Effector memory CD8-positive, alpha-beta T cell (primary cell): ENCODE measurements around the gene SRRM5.
A peak's percentile ranks its signal among the peaks of the same experiment; 100 is the strongest.
"Not testable (repeated sequence)": the region's sequence is repeated elsewhere in the genome, so short reads cannot be mapped to it uniquely, and the experiment has no call there.

Experiments used
- ATAC-seq: fragments of 150-1000 bp; cut with Tn5 transposase; replicated peaks from 2 replicates; pipeline ENCODE4 v1.10.0; 2021; ENCODE audit warnings: mild to moderate bottlenecking, moderate library complexity
- DNase-seq, 3 experiments: peaks; one replicate each; pipeline ENCODE4 v3.0.0; 2021
- H3K27ac Mint-ChIP-seq, 2 donors: one replicate each; pipeline ENCODE4 v1.8.0; 2022; ENCODE audit warnings: mild to moderate bottlenecking in 2 of 2, mixed read lengths in 2 of 2, moderate library complexity in 2 of 2
- H3K27me3 Mint-ChIP-seq, 2 donors: one replicate each; pipeline ENCODE4 v1.8.0; 2022; ENCODE audit warnings: mixed read lengths in 2 of 2
- H3K36me3 Mint-ChIP-seq: one replicate; pipeline ENCODE4 v1.8.0; 2022; ENCODE audit warnings: mild to moderate bottlenecking, moderate library complexity, mixed read lengths; ENCODE audit not compliant: insufficient read depth
- H3K4me1 Mint-ChIP-seq, 2 donors: one replicate each; pipeline ENCODE4 v1.8.0; 2022; ENCODE audit warnings: low read depth in 2 of 2, mixed read lengths in 2 of 2
- H3K4me3 Mint-ChIP-seq, 2 donors: one replicate each; pipeline ENCODE4 v1.8.0; 2022; ENCODE audit warnings: mild to moderate bottlenecking in 2 of 2, mixed read lengths in 2 of 2, moderate library complexity in 2 of 2
- H3K9me3 Mint-ChIP-seq, 2 donors: one replicate each; pipeline ENCODE4 v1.8.0; 2022; ENCODE audit warnings: mixed read lengths in 2 of 2

SRRM5 gene

GRCh38 chr19:43628646-43629326 is 16.9 kb downstream of the SRRM5 start:
- H3K9me3 Mint-ChIP-seq: no peaks in the 10 kb centered on the region
- ATAC-seq: no peak
- peaks cover 0 to 5% of the 10 kb centered on the region in 2 donors for H3K4me1 Mint-ChIP-seq
- H3K27me3 Mint-ChIP-seq: peaks cover 14 to 43% of the 10 kb centered on the region in 2 donors
- no peak overlapping the region for H3K4me3 Mint-ChIP-seq
- peaks cover 4% of the 10 kb centered on the region for H3K36me3 Mint-ChIP-seq
- H3K27ac Mint-ChIP-seq: no peak overlapping the region
- no peak for DNase-seq

DNA sequence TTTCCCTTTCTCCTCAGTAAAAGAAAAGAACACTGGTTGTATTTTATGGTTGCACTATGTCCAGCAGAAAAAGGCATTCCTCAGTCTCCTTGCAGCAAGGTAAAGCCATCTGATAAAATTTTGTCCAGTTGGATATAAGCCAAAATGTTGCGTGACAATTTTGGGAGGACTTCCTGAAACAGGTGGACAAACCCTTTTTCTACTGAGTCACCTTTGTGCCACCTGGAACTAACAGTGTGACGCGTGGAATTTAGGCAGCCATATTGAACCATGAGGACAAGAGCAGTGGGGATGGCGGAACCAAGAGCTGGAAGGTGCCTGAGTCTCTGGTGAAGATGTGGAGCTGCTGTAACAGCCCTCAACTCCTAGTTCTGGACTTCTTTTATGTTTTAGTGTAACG is 19.6 kb downstream of the SRRM5 start:
- no peak overlapping the region for H3K27ac Mint-ChIP-seq
- H3K27me3 Mint-ChIP-seq: peaks cover 17 to 60% of the 10 kb centered on the region in 2 donors
- no peaks in the 10 kb centered on the region for H3K36me3 Mint-ChIP-seq
- ATAC-seq: no peak
- H3K9me3 Mint-ChIP-seq: no peaks in the 10 kb centered on the region
- no peak overlapping the region for H3K4me3 Mint-ChIP-seq
- DNase-seq: no peak
- peaks cover 0 to 9% of the 10 kb centered on the region in 2 donors for H3K4me1 Mint-ChIP-seq

DNA sequence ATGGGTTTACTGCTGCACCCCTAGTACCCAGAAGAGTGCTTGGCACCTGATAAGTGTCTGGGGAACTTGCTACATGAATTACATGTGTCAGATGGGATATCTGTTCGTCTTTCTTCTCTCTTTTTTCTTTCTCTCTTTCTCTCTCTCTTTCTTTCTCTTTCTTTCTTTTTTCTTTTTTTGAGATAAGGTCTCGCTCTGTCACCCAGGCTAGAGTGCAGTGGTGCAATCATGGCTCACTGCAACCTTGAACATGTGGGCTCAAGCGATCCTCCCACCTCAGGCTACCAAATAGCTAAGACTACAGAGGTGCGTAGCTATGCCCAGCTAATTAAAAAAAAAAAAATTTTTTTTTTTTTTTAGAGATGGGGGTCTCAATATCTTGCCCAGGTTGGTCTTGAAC is 21.6 kb downstream of the SRRM5 start:
- no peak for DNase-seq
- H3K4me1 Mint-ChIP-seq: peaks cover 0 to 5% of the 10 kb centered on the region in 2 donors

GRCh38 chr19:43634068-43634467 is 22.2 kb downstream of the SRRM5 start:
- DNase-seq (no peak), ATAC-seq (no peak)
- H3K4me3 Mint-ChIP-seq: no peak overlapping the region
- H3K27ac Mint-ChIP-seq: no peak overlapping the region
- H3K36me3 Mint-ChIP-seq: peaks cover 2% of the 10 kb centered on the region
- H3K9me3 Mint-ChIP-seq: no peaks in the 10 kb centered on the region
- peaks cover 4 to 11% of the 10 kb centered on the region in 2 donors for H3K4me1 Mint-ChIP-seq
- H3K27me3 Mint-ChIP-seq: peaks cover 33 to 72% of the 10 kb centered on the region in 2 donors

More for the DNA sequence above, 21.6 kb downstream of the SRRM5 start:
- H3K27me3 Mint-ChIP-seq: peaks cover 28 to 67% of the 10 kb centered on the region in 2 donors
- H3K4me3 Mint-ChIP-seq: no peak overlapping the region
- no peak overlapping the region for H3K27ac Mint-ChIP-seq
- ATAC-seq: no peak
- no peaks in the 10 kb centered on the region for H3K9me3 Mint-ChIP-seq
- no peaks in the 10 kb centered on the region for H3K36me3 Mint-ChIP-seq

DNA sequence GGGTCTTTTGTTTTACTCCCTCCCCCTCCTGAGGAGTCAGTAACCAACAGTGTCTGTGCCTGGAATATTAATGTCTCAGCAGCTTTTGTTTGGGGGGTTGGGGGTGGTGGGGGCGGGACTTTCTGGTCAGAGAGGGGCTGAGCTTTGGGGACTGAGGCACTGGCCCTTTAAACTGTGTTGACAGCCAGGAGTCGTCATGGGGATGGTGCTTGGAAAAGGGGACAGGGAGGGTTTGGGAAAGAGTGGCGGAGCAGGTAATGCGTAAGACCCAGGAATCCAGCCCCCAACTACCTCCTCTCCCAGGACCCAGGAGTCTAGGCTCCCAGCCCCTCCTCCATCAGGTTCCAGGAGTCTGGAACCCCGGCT is 22.6 kb downstream of the SRRM5 start:
- peaks cover 3% of the 10 kb centered on the region for H3K36me3 Mint-ChIP-seq
- no peak overlapping the region for H3K4me3 Mint-ChIP-seq
- ATAC-seq (no peak), DNase-seq (no peak)
- H3K27ac Mint-ChIP-seq: no peak overlapping the region
- H3K9me3 Mint-ChIP-seq: no peaks in the 10 kb centered on the region
- peaks cover 6 to 12% of the 10 kb centered on the region in 2 donors for H3K4me1 Mint-ChIP-seq
- peaks cover 37 to 76% of the 10 kb centered on the region in 2 donors for H3K27me3 Mint-ChIP-seq

GRCh38 chr19:43634872-43635560 is 23.1 kb downstream of the SRRM5 start:
- Mint-ChIP-seq H3K27ac (peak overlapping the region in 1 of 2 donors; percentile 32), H3K9me3 (no peaks in the 10 kb centered on the region), H3K27me3 (peaks cover 37 to 77% of the 10 kb centered on the region in 2 donors), H3K4me3 (no peak overlapping the region), H3K4me1 (peaks cover 8 to 12% of the 10 kb centered on the region in 2 donors), H3K36me3 (peaks cover 3% of the 10 kb centered on the region)
- ATAC-seq (no peak), DNase-seq (no peak)

DNA sequence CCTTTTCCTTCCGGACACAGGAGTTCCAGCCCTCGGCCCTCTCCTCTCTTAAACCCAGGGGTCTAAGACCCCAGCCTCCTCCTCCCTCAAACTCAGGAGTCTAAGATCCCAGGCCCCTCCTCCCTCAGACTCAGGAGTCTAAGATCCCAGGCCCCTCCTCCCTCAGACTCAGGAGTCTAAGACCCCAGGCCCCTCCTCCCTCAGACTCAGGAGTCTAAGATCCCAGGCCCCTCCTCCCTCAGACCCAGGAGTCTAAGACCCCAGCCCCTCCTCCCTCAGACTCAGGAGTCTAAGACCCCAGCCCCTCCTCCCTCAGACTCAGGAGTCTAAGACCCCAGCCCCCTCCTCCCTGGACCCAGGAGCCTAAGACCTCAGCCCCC is 23.7 kb downstream of the SRRM5 start:
- peaks cover 42 to 82% of the 10 kb centered on the region in 2 donors for H3K27me3 Mint-ChIP-seq
- not testable (repeated sequence) for DNase-seq, H3K36me3 Mint-ChIP-seq, H3K4me3 Mint-ChIP-seq, ATAC-seq, H3K9me3 Mint-ChIP-seq
- peak overlapping the region in 1 of 2 donors; percentile 32 for H3K27ac Mint-ChIP-seq
- peaks cover 12% of the 10 kb centered on the region in 2 donors for H3K4me1 Mint-ChIP-seq

GRCh38 chr19:43636121-43636683 is 24.3 kb downstream of the SRRM5 start:
- no peaks in the 10 kb centered on the region for H3K9me3 Mint-ChIP-seq
- H3K4me1 Mint-ChIP-seq: peaks cover 12% of the 10 kb centered on the region in 2 donors
- H3K4me3 Mint-ChIP-seq: no peak overlapping the region
- no peak for ATAC-seq
- no peak overlapping the region for H3K27ac Mint-ChIP-seq
- H3K27me3 Mint-ChIP-seq: peaks cover 48 to 89% of the 10 kb centered on the region in 2 donors
- no peak for DNase-seq
- H3K36me3 Mint-ChIP-seq: peaks cover 3% of the 10 kb centered on the region

- ATAC-seq: no peak
- Mint-ChIP-seq H3K4me1 (peaks cover 12 to 14% of the 10 kb centered on the region in 2 donors), H3K9me3 (no peaks in the 10 kb centered on the region), H3K4me3 (peak overlapping the region; percentile 80 to 84), H3K36me3 (peaks cover 3% of the 10 kb centered on the region), H3K27ac (no peak overlapping the region), H3K27me3 (peaks cover 50 to 74% of the 10 kb centered on the region in 2 donors)
- DNase-seq: no peak
Observed at GRCh38 chr19:43638214-43638994, 26.5 kb downstream of the SRRM5 start.

GRCh38 chr19:43638995-43639518 is 27.2 kb downstream of the SRRM5 start:
- Mint-ChIP-seq H3K27ac (no peak overlapping the region), H3K27me3 (peaks cover 48 to 68% of the 10 kb centered on the region in 2 donors), H3K9me3 (no peaks in the 10 kb centered on the region), H3K36me3 (peaks cover 3% of the 10 kb centered on the region), H3K4me3 (peak overlapping the region; percentile 80 to 84), H3K4me1 (peaks cover 12 to 14% of the 10 kb centered on the region in 2 donors)
- ATAC-seq: no peak
- DNase-seq: no peak

- Mint-ChIP-seq H3K27ac (no peak within 1 kb of the TSS), H3K4me3 (peak within 1 kb of the TSS; percentile 80 to 84), H3K27me3 (peaks cover 48 to 66% of the 10 kb centered on the region in 2 donors), H3K9me3 (no peaks in the 10 kb centered on the region), H3K36me3 (peaks cover 3% of the 10 kb centered on the region), H3K4me1 (peaks cover 12 to 14% of the 10 kb centered on the region in 2 donors)
- peak; percentile 28 to 42 (median 37) for DNase-seq
- ATAC-seq: peak; percentile 85
Observed at GRCh38 chr19:43639519-43640423, 27.9 kb downstream of the SRRM5 start, which contains the start of gene CADM4. Gene CADM4, minus strand, starts transcription at chr19:43639850. Its CDS starts 60 bp downstream, at chr19:43639790.

GRCh38 chr19:43640424-43640757 is 28.5 kb downstream of the SRRM5 start:
- H3K4me1 Mint-ChIP-seq: peaks cover 10 to 12% of the 10 kb centered on the region in 2 donors
- no peak for ATAC-seq
- H3K27ac Mint-ChIP-seq: no peak overlapping the region
- H3K9me3 Mint-ChIP-seq: no peaks in the 10 kb centered on the region
- peaks cover 43 to 60% of the 10 kb centered on the region in 2 donors for H3K27me3 Mint-ChIP-seq
- no peak for DNase-seq
- H3K4me3 Mint-ChIP-seq: peak overlapping the region; percentile 67 to 75
- H3K36me3 Mint-ChIP-seq: peaks cover 3% of the 10 kb centered on the region
